Fibroblast of pulmonary artery (primary cell): ENCODE data around the gene SHISA3.
A peak's percentile ranks its signal among the peaks of the same experiment; 100 is the strongest.

ENCODE experiments used
- DNase-seq: peaks from one replicate; pipeline ENCODE4 v3.0.0-alpha.2; 2010; ENCODE audit warnings: low read depth
- H3K4me3 ChIP-seq: replicated peaks from 2 replicates; pipeline ENCODE4 v1.5.1; 2011; ENCODE audit warnings: low read depth, mild to moderate bottlenecking, control low read depth, low read length, moderate library complexity
- TF ChIP-seq, protein P1 (sequence below): IDR thresholded peaks from 2 replicates; pipeline ENCODE4 v1.5.1; 2011; ENCODE audit warnings: mild to moderate bottlenecking, control low read depth, low read length, inconsistent platforms; ENCODE audit errors: missing control alignments

The SHISA3 gene

GRCh38 chr4:42391355-42391664 lies 6.0 kb upstream of the SHISA3 start:
- TF ChIP-seq, protein P1, sequence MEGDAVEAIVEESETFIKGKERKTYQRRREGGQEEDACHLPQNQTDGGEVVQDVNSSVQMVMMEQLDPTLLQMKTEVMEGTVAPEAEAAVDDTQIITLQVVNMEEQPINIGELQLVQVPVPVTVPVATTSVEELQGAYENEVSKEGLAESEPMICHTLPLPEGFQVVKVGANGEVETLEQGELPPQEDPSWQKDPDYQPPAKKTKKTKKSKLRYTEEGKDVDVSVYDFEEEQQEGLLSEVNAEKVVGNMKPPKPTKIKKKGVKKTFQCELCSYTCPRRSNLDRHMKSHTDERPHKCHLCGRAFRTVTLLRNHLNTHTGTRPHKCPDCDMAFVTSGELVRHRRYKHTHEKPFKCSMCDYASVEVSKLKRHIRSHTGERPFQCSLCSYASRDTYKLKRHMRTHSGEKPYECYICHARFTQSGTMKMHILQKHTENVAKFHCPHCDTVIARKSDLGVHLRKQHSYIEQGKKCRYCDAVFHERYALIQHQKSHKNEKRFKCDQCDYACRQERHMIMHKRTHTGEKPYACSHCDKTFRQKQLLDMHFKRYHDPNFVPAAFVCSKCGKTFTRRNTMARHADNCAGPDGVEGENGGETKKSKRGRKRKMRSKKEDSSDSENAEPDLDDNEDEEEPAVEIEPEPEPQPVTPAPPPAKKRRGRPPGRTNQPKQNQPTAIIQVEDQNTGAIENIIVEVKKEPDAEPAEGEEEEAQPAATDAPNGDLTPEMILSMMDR: no peak
- H3K4me3 ChIP-seq: no peak overlapping the region
- no peak for DNase-seq

- no peak for DNase-seq
- TF ChIP-seq, protein P1: no peak
- no peak overlapping the region for H3K4me3 ChIP-seq
Measured at GRCh38 chr4:42391981-42392380, 5.3 kb upstream of the SHISA3 start.

- no peak for DNase-seq
- no peak overlapping the region for H3K4me3 ChIP-seq
- TF ChIP-seq, protein P1: no peak
Measured at GRCh38 chr4:42392436-42392835, 4.9 kb upstream of the SHISA3 start.

DNA sequence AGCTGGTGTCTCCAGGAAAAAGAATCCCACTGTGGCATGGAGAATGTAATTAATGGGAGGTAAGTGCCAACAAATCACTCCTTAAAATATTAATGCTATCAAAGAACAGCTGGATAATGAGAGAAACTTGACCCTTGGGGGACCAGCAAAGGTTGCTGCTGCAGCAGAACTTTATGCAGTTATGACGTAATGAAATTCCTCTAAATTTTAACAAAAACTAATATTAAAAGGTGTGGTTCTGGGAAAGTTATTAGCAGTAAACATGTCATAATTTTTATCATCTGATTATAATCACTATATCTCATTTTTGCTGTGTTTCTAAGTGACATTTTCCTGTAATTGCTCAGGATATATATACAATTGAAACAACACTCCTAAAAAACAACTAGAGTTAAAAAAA lies 1.7 kb upstream of the SHISA3 start:
- DNase-seq: no peak
- H3K4me3 ChIP-seq: no peak overlapping the region
- TF ChIP-seq, protein P1: no peak

- H3K4me3 ChIP-seq: no peak overlapping the region
- TF ChIP-seq, protein P1: no peak
- no peak for DNase-seq
Measured at GRCh38 chr4:42396361-42396751, 932 bp upstream of the SHISA3 start.

- TF ChIP-seq, protein P1: no peak
- peak overlapping the region; percentile 65 for H3K4me3 ChIP-seq
- DNase-seq: no peak
Measured at GRCh38 chr4:42397635-42398170, 415 bp downstream of the SHISA3 start.

GRCh38 chr4:42398171-42398870 lies 1.0 kb downstream of the SHISA3 start:
- peak; percentile 49 for DNase-seq
- TF ChIP-seq, protein P1: peak; percentile 12
- peak overlapping the region; percentile 65 for H3K4me3 ChIP-seq
